ENCODE measurements around the gene OCIAD1. TPM values are rescaled to one million over a fixed set of nuclear protein-coding genes. Genes with fewer than 3 reads are reported as not detected.

OCIAD1 gene
- total RNA-seq, 1 experiment from 2014 or later: 103 TPM

DNA sequence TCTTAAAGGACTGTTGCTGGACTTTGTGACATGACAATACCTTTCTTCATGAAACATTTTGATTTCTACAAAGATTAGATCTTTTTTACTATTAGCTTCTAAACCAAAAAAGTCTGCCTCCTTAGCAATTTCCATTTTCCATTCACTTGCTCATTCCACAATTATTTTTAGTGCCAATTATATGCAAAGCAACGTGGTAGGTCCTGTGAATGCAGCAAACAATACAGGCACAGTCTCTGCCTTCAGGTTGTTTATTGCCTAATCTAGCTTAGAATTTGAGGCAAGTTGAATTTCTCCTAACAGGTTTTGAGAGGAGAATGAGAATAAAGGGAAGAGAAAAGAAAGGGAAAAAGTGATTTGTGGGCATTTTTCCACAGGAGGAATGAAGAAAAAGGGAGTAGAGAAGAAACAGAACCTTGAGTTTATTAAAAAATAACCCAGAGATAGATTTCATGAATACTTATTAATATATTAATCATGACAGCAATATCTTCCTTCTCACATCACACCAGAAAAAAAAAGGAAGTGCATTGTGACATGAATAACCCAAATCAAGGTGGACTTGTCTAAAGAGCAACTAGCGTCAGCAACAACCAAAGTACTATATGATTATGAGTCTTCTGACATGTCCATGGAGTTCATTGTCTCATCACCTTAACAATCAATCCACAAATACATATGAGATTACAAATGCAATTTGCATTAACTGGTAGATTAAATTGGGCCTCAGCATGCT is 34.5 kb upstream of the OCIAD1 start:
- DNase-seq (ENCODE audit: low read depth, low spot score) (no peak), ATAC-seq (no peak)
- TF ChIP-seq, protein P1, sequence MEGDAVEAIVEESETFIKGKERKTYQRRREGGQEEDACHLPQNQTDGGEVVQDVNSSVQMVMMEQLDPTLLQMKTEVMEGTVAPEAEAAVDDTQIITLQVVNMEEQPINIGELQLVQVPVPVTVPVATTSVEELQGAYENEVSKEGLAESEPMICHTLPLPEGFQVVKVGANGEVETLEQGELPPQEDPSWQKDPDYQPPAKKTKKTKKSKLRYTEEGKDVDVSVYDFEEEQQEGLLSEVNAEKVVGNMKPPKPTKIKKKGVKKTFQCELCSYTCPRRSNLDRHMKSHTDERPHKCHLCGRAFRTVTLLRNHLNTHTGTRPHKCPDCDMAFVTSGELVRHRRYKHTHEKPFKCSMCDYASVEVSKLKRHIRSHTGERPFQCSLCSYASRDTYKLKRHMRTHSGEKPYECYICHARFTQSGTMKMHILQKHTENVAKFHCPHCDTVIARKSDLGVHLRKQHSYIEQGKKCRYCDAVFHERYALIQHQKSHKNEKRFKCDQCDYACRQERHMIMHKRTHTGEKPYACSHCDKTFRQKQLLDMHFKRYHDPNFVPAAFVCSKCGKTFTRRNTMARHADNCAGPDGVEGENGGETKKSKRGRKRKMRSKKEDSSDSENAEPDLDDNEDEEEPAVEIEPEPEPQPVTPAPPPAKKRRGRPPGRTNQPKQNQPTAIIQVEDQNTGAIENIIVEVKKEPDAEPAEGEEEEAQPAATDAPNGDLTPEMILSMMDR (IDR thresholded peaks at IDR 0.05): no peak
- no peak for TF ChIP-seq POLR2AphosphoS5 (IDR thresholded peaks at IDR 0.05; ENCODE audit: low read depth, low read length)
- no peak overlapping the region for H3K27ac ChIP-seq (ENCODE audit: low read length)
- in situ Hi-C loops (cut with HindIII; ENCODE audit: low pct_unique_long_range_greater_than_20kb, low sequenced_read_pairs): no loop called here
- H3K27me3 ChIP-seq (ENCODE audit: control insufficient read depth, insufficient read depth, low read length): no peaks in the 10 kb centered on the region
- no peak overlapping the region for H3K4me3 ChIP-seq (ENCODE audit: low read depth in 2 of 2, low read length in 2 of 2)
- no peaks in the 10 kb centered on the region for H3K9me3 ChIP-seq (ENCODE audit: control insufficient read depth, insufficient read depth, low read depth, low read length)
- no peaks in the 10 kb centered on the region for H3K4me1 ChIP-seq (ENCODE audit: control insufficient read depth, insufficient read depth, low read length)
- intact Hi-C loops (cut with micrococcal nuclease; ENCODE audit: unreplicated experiment): no loop called here
- H3K36me3 ChIP-seq (ENCODE audit: control insufficient read depth, insufficient read depth, low read length): no peaks in the 10 kb centered on the region
- ChIA-PET POLR2A (no interaction called here), CTCF (no interaction called here)
- no TSS peak for BruUV-seq (replicated peaks)

DNA sequence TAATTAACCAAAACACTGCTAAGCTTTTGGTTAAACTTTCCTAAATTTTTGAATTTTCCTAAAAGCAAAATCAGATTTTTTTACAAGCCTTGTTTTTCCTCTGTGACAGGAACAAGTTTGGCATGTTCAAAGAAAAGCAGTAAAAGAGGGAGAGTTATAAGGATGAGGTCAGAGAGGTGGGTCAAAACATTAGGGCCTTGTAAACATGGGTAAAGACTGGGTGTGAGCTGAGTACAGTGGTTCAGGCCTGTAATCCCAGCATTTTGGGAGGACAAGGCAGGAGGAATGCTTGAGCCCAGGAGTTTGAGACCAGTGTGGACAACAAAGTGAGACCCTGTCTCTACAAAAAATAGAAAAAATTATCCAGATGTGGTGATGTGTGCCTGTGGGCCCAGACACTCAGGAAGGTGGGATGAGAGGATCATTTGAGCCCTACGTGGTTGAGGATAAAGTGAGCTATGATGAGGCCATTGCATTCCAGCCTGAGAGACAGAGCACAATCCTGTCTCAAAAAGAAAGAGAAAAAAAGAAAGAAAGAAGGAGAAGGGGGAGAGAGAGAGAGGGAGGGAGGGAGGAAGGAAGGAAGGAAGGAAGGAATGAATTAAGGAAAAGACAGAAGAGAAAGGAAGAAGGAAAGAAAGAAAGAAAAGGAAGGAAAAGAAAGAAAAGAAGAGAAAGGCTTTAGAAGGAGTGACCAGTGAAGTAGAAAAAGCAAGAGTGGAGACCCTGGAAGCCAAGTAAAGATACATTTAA is 33.8 kb upstream of the OCIAD1 start:
- Histone ChIP-seq H3K36me3 (ENCODE audit: control insufficient read depth, insufficient read depth, low read length) (no peaks in the 10 kb centered on the region), H3K27me3 (ENCODE audit: control insufficient read depth, insufficient read depth, low read length) (no peaks in the 10 kb centered on the region), H3K9me3 (ENCODE audit: control insufficient read depth, insufficient read depth, low read depth, low read length) (no peaks in the 10 kb centered on the region), H3K27ac (ENCODE audit: low read length) (no peak overlapping the region), H3K4me3 (ENCODE audit: low read depth in 2 of 2, low read length in 2 of 2) (no peak overlapping the region), H3K4me1 (ENCODE audit: control insufficient read depth, insufficient read depth, low read length) (no peaks in the 10 kb centered on the region)
- intact Hi-C loops (cut with micrococcal nuclease; ENCODE audit: unreplicated experiment) (no loop called here), in situ Hi-C loops (cut with HindIII; ENCODE audit: low pct_unique_long_range_greater_than_20kb, low sequenced_read_pairs) (no loop called here)
- no peak for TF ChIP-seq TCF7L2 (IDR thresholded peaks at IDR 0.05; ENCODE audit: low read depth, low read length)
- no peak for TF ChIP-seq POLR2AphosphoS5 (IDR thresholded peaks at IDR 0.05; ENCODE audit: low read depth, low read length)
- no peak for TF ChIP-seq SIN3A (IDR thresholded peaks at IDR 0.05; ENCODE audit: borderline replicate concordance, insufficient read depth, low read depth, low read length)
- TF ChIP-seq, protein P1 (IDR thresholded peaks at IDR 0.05): no peak
- TF ChIP-seq, protein P2, sequence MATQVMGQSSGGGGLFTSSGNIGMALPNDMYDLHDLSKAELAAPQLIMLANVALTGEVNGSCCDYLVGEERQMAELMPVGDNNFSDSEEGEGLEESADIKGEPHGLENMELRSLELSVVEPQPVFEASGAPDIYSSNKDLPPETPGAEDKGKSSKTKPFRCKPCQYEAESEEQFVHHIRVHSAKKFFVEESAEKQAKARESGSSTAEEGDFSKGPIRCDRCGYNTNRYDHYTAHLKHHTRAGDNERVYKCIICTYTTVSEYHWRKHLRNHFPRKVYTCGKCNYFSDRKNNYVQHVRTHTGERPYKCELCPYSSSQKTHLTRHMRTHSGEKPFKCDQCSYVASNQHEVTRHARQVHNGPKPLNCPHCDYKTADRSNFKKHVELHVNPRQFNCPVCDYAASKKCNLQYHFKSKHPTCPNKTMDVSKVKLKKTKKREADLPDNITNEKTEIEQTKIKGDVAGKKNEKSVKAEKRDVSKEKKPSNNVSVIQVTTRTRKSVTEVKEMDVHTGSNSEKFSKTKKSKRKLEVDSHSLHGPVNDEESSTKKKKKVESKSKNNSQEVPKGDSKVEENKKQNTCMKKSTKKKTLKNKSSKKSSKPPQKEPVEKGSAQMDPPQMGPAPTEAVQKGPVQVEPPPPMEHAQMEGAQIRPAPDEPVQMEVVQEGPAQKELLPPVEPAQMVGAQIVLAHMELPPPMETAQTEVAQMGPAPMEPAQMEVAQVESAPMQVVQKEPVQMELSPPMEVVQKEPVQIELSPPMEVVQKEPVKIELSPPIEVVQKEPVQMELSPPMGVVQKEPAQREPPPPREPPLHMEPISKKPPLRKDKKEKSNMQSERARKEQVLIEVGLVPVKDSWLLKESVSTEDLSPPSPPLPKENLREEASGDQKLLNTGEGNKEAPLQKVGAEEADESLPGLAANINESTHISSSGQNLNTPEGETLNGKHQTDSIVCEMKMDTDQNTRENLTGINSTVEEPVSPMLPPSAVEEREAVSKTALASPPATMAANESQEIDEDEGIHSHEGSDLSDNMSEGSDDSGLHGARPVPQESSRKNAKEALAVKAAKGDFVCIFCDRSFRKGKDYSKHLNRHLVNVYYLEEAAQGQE (IDR thresholded peaks at IDR 0.05; ENCODE audit: insufficient read depth in 1 of 2, low read depth in 2 of 2, low read length in 1 of 2): no peak
- POLR2A ChIA-PET: no interaction called here
- no peak for ATAC-seq
- no TSS peak for BruUV-seq (replicated peaks)
- no peak for DNase-seq (ENCODE audit: low read depth, low spot score)
- CTCF ChIA-PET: no interaction called here
